AG04450 (cell line): ENCODE measurements around the gene KCNK10. TPM values are rescaled to one million over a fixed set of nuclear protein-coding genes. Genes with fewer than 3 reads are reported as not detected.

Source experiments
- CTCF ChIA-PET: fragments of 300-600, 350-600 bp; formaldehyde crosslinking; extraction: SDS; loops from one replicate; lab custom pipeline; 2022; ENCODE audit warnings: antibody characterized with exemption, inconsistent platforms; lab: Charles Lee
- POLR2A ChIA-PET: fragments of 350-600 bp; formaldehyde crosslinking; extraction: SDS; loops from one replicate; lab custom pipeline; 2021; ENCODE audit warnings: antibody characterized with exemption, inconsistent platforms; lab: Yijun Ruan, JAX
- DNase-seq: peaks from one replicate; pipeline ENCODE4 v3.0.0-alpha.2; 2011; ENCODE audit warnings: low read depth, low spot score
- H3K27ac ChIP-seq: one replicate; pipeline ENCODE4 v1.5.1; 2012; ENCODE audit warnings: low read depth, low read length, control low read depth
- H3K27me3 ChIP-seq: one replicate; pipeline ENCODE4 v1.6.0; 2012; ENCODE audit warnings: low read length; ENCODE audit not compliant: control insufficient read depth, insufficient read depth
- H3K4me3 ChIP-seq: 2 replicates; pipeline ENCODE4 v1.5.1; 2011; ENCODE audit warnings: mild to moderate bottlenecking, low read depth, low read length, control low read depth
- H3K9me3 ChIP-seq: 2 replicates; pipeline ENCODE4 v1.5.1; 2012; ENCODE audit warnings: low read length; ENCODE audit not compliant: control insufficient read depth, insufficient read depth
- CTCF ChIP-seq: IDR thresholded peaks from 2 replicates; pipeline ENCODE4 v1.5.1; 2011; ENCODE audit warnings: low read depth, low read length, control low read depth, inconsistent platforms
- polyA plus RNA-seq: library from polyadenylated mRNA; depleted of rRNA; stranded (reverse); fragments of >200 nt; gene quantifications from 2 replicates; pipeline ENCODE4 v1.2.3, GENCODE V29; 2011

Gene KCNK10
- polyA plus RNA-seq, 1 experiment: not detected

- POLR2A ChIA-PET: no interaction called here
- H3K27me3 ChIP-seq: no peaks in the 10 kb centered on the region
- no peaks in the 10 kb centered on the region for H3K9me3 ChIP-seq
- no peak for TF ChIP-seq CTCF
- no peak overlapping the region for H3K4me3 ChIP-seq
- CTCF ChIA-PET: no interaction called here
- DNase-seq: no peak
- H3K27ac ChIP-seq: no peak overlapping the region
Measured at GRCh38 chr14:88301381-88301780, 21.7 kb downstream of the KCNK10 start.

- H3K27me3 ChIP-seq: no peaks in the 10 kb centered on the region
- no peak for DNase-seq
- H3K4me3 ChIP-seq: no peak overlapping the region
- H3K27ac ChIP-seq: no peak overlapping the region
- CTCF ChIA-PET: no interaction called here
- no peaks in the 10 kb centered on the region for H3K9me3 ChIP-seq
- POLR2A ChIA-PET: no interaction called here
- TF ChIP-seq CTCF: no peak
Measured at GRCh38 chr14:88300817-88301216, 22.3 kb downstream of the KCNK10 start.

GRCh38 chr14:88299865-88300530, 23.1 kb downstream of the KCNK10 start:
- ChIA-PET POLR2A (no interaction called here), CTCF (no interaction called here)
- TF ChIP-seq CTCF: no peak
- DNase-seq: no peak
- Histone ChIP-seq H3K4me3 (no peak overlapping the region), H3K9me3 (no peaks in the 10 kb centered on the region), H3K27me3 (no peaks in the 10 kb centered on the region), H3K27ac (no peak overlapping the region)

GRCh38 chr14:88297306-88297705, 25.8 kb downstream of the KCNK10 start:
- H3K9me3 ChIP-seq: no peaks in the 10 kb centered on the region
- TF ChIP-seq CTCF: no peak
- no peak for DNase-seq
- H3K27ac ChIP-seq: no peak overlapping the region
- ChIA-PET POLR2A (no interaction called here), CTCF (interaction anchor here (0.6 kb wide), 1 partner anchor 140 kb away, joined by 3 read pairs; no protein-coding TSS in a partner anchor)
- no peaks in the 10 kb centered on the region for H3K27me3 ChIP-seq
- no peak overlapping the region for H3K4me3 ChIP-seq

GRCh38 chr14:88296351-88296750, 26.7 kb downstream of the KCNK10 start:
- Histone ChIP-seq H3K4me3 (no peak overlapping the region), H3K9me3 (no peaks in the 10 kb centered on the region), H3K27me3 (no peaks in the 10 kb centered on the region), H3K27ac (no peak overlapping the region)
- ChIA-PET POLR2A (no interaction called here), CTCF (no interaction called here)
- no peak for DNase-seq
- no peak for TF ChIP-seq CTCF
